IMR-90 (cell line): ENCODE data around the gene LETM1. TPM values are rescaled to one million over a fixed set of nuclear protein-coding genes. Genes with fewer than 3 reads are reported as not detected.

Experiments
- ATAC-seq: fragments of 200-7000 bp; cut with Tn5 transposase; 2 replicates; pipeline ENCODE4 v1.9.1; 2020; ENCODE audit warnings: low read depth, mild to moderate bottlenecking, moderate library complexity
- BruUV-seq: library from RNA; stranded (reverse); fragments of 400-500 nt; replicated peaks from 2 replicates; lab custom pipeline; 2021; lab: Mats Ljungman, UMichigan
- CTCF ChIA-PET: fragments of 300-600 bp; formaldehyde crosslinking; extraction: SDS; loops from one replicate; lab custom pipeline; 2021; ENCODE audit warnings: antibody characterized with exemption; lab: Yijun Ruan, JAX
- POLR2A ChIA-PET: fragments of 300-600 bp; sonication (Branson Sonifier 250); formaldehyde crosslinking; loops from one replicate; lab custom pipeline; 2022; ENCODE audit warnings: antibody characterized with exemption; ENCODE audit not compliant: unreplicated experiment; lab: Charles Lee
- DNase-seq: peaks from one replicate; pipeline ENCODE4 v3.0.0; 2013
- H2AFZ ChIP-seq: replicated peaks from 2 replicates; pipeline ENCODE3; 2013; ENCODE audit warnings: low read length, mild to moderate bottlenecking; ENCODE audit not compliant: poor library complexity
- H2AK5ac ChIP-seq: 2 replicates; pipeline ENCODE4 v1.6.1; 2013; ENCODE audit warnings: low read depth, low read length, inconsistent platforms
- H2AK9ac ChIP-seq: replicated peaks from 2 replicates; pipeline ENCODE3; 2013; ENCODE audit warnings: mild to moderate bottlenecking, low read depth, low read length, moderate library complexity; ENCODE audit not compliant: poor library complexity
- H2BK120ac ChIP-seq: 2 replicates; pipeline ENCODE4 v1.6.1; 2013; ENCODE audit warnings: low read depth, low read length, inconsistent platforms
- H2BK15ac ChIP-seq: 3 replicates; pipeline ENCODE4 v1.6.1; 2013; ENCODE audit warnings: low read depth, low read length, inconsistent platforms
- H2BK20ac ChIP-seq: 2 replicates; pipeline ENCODE4 v1.6.1; 2013; ENCODE audit warnings: low read depth, mild to moderate bottlenecking, inconsistent platforms, low read length, moderate library complexity
- H2BK5ac ChIP-seq: 2 replicates; pipeline ENCODE4 v1.6.1; 2013; ENCODE audit warnings: mild to moderate bottlenecking, low read depth, low read length, inconsistent platforms; ENCODE audit not compliant: poor library complexity, severe bottlenecking
- H3K14ac ChIP-seq: replicated peaks from 2 replicates; pipeline ENCODE4 v1.6.1; 2013; ENCODE audit warnings: low read depth, low read length, inconsistent platforms
- H3K18ac ChIP-seq: 2 replicates; pipeline ENCODE4 v1.6.1; 2013; ENCODE audit warnings: low read depth, low read length, control low read depth
- H3K23ac ChIP-seq: 2 replicates; pipeline ENCODE4 v1.6.1; 2013; ENCODE audit warnings: low read depth, low read length, inconsistent platforms
- H3K27ac ChIP-seq: 2 replicates; pipeline ENCODE4 v1.5.1; 2013; ENCODE audit warnings: mild to moderate bottlenecking, control low read depth, low read length; ENCODE audit not compliant: insufficient read depth
- H3K27me3 ChIP-seq: 2 replicates; pipeline ENCODE4 v1.6.1; 2013; ENCODE audit warnings: low read length; ENCODE audit not compliant: control insufficient read depth, insufficient read depth
- H3K36me3 ChIP-seq: 2 replicates; pipeline ENCODE4 v1.6.1; 2013; ENCODE audit warnings: low read length, mixed read lengths; ENCODE audit not compliant: control insufficient read depth, insufficient read depth
- H3K4ac ChIP-seq: 2 replicates; pipeline ENCODE4 v1.6.1; 2013; ENCODE audit warnings: low read depth, low read length, inconsistent platforms
- H3K4me1 ChIP-seq: 2 replicates; pipeline ENCODE4 v1.6.1; 2013; ENCODE audit warnings: low read length, mixed read lengths; ENCODE audit not compliant: control insufficient read depth, insufficient read depth
- H3K4me2 ChIP-seq: 2 replicates; pipeline ENCODE4 v1.6.1; 2013; ENCODE audit warnings: low read depth, mild to moderate bottlenecking, control low read depth, low read length, moderate library complexity
- H3K4me3 ChIP-seq: 2 replicates; pipeline ENCODE4 v1.5.1; 2013; ENCODE audit warnings: low read depth, mild to moderate bottlenecking, control low read depth, low read length, moderate library complexity; ENCODE audit not compliant: insufficient read depth
- H3K56ac ChIP-seq: 2 replicates; pipeline ENCODE4 v1.6.1; 2013; ENCODE audit warnings: low read length, inconsistent platforms; ENCODE audit not compliant: insufficient read depth; ENCODE audit errors: extremely low read depth
- H3K79me1 ChIP-seq, 2 experiments: 2 replicates each; pipeline ENCODE4 v1.6.1; 2013; ENCODE audit warnings: low read length in 2 of 2, inconsistent platforms in 1 of 2, low read depth in 1 of 2
- H3K9ac ChIP-seq: 2 replicates; pipeline ENCODE4 v1.6.1; 2013; ENCODE audit warnings: low read depth, low read length, control low read depth
- H3K9me1 ChIP-seq: 2 replicates; pipeline ENCODE4 v1.6.1; 2013; ENCODE audit warnings: low read length, inconsistent platforms; ENCODE audit not compliant: insufficient read depth
- H3K9me3 ChIP-seq: 2 replicates; pipeline ENCODE4 v1.6.1; 2013; ENCODE audit warnings: low read length; ENCODE audit not compliant: control insufficient read depth, insufficient read depth
- H4K20me1 ChIP-seq: 2 replicates; pipeline ENCODE4 v1.6.1; 2013; ENCODE audit warnings: low read length, inconsistent platforms; ENCODE audit not compliant: insufficient read depth
- H4K5ac ChIP-seq: 2 replicates; pipeline ENCODE4 v1.6.1; 2013; ENCODE audit warnings: mild to moderate bottlenecking, low read depth, low read length, control low read depth
- H4K8ac ChIP-seq, 2 experiments: 2 replicates each; pipeline ENCODE4 v1.6.1; 2013; ENCODE audit warnings: low read depth in 2 of 2, low read length in 2 of 2, control low read depth in 1 of 2, inconsistent platforms in 1 of 2
- H4K91ac ChIP-seq: 2 replicates; pipeline ENCODE4 v1.6.1; 2013; ENCODE audit warnings: low read depth, low read length, inconsistent platforms; ENCODE audit not compliant: insufficient read depth
- BHLHE40 ChIP-seq: fragments of 150-350 bp; IDR thresholded peaks from 2 replicates; pipeline ENCODE4 v1.6.1; 2016; ENCODE audit warnings: mild to moderate bottlenecking, low read depth, low read length
- RCOR1 ChIP-seq: IDR thresholded peaks from 2 replicates; pipeline ENCODE4 v1.6.1; 2012; ENCODE audit warnings: mild to moderate bottlenecking, low read length, improper control_type of control experiment; ENCODE audit not compliant: insufficient replicate concordance
- RFX5 ChIP-seq: IDR thresholded peaks from 2 replicates; pipeline ENCODE4 v1.8.0; 2012; ENCODE audit warnings: low read depth, mild to moderate bottlenecking, low read length, moderate library complexity
- WGBS, 2 experiments: methylation state at CpG; one replicate each; pipeline versions ENCODE4 v1.1.5 to v1.1.7; 2013; ENCODE audit warnings: missing lambda C conversion rate in 2 of 2; ENCODE audit not compliant: insufficient read length in 1 of 2; ENCODE audit errors: extremely low coverage in 2 of 2; 5-methylcytosine and 5-hydroxymethylcytosine counted together
- dilution Hi-C: fragments of 300-500 bp; cut with HindIII; formaldehyde crosslinking; loops from one replicate; pipeline ENCODE4 v1.14.3; 2018; ENCODE audit warnings: low sequenced_read_pairs; ENCODE audit not compliant: unreplicated experiment
- in situ Hi-C: fragments of 300-500 bp; cut with MboI; formaldehyde crosslinking; loops from 3 replicates; pipeline ENCODE4 v1.14.3; 2019; ENCODE audit warnings: low sequenced_read_pairs, inconsistent platforms, mixed read lengths
- intact Hi-C: fragments of 100-400 bp; cut with micrococcal nuclease; formaldehyde crosslinking; loops from 2 replicates; pipeline ENCODE4 v1.10.0; 2022
- polyA plus RNA-seq, 3 experiments: library from polyadenylated mRNA; depleted of rRNA; stranded (reverse); fragments of >200 nt; gene quantifications; 2 replicates each; pipeline ENCODE4 v1.2.3, GENCODE V29; 2012; ENCODE audit warnings: low replicate concordance in 1 of 3
- total RNA-seq: library from RNA; depleted of rRNA; stranded (reverse); fragments of >200 nt; gene quantifications from 2 replicates; pipeline ENCODE4 v1.2.3, GENCODE V29; 2012
- TF ChIP-seq, protein P1 (sequence below): conservative IDR thresholded peaks from 2 replicates; pipeline ENCODE4 v1.5.1; 2012; ENCODE audit warnings: mild to moderate bottlenecking, low read depth, low read length, improper control_type of control experiment
- TF ChIP-seq, protein P2 (sequence below): fragments of 150-350 bp; IDR thresholded peaks from 2 replicates; pipeline ENCODE4 v1.6.1; 2016; ENCODE audit warnings: low read depth, mild to moderate bottlenecking, low read length, moderate library complexity, borderline replicate concordance

The LETM1 gene
- total and polyA plus RNA-seq, 2 of the 4 experiments (the other 2 are of a cell fraction), result 25.0 to 49.3 TPM

GRCh38 chr4:1795299-1796195, 60.4 kb downstream of the LETM1 start:
- ChIA-PET POLR2A (no interaction called here), CTCF (no interaction called here)
- no peak overlapping the region for H3K4me3 ChIP-seq
- no peak overlapping the region for H3K56ac ChIP-seq
- no peak overlapping the region for H2AFZ ChIP-seq
- H4K20me1 ChIP-seq, result peaks cover 6% of the 10 kb centered on the region; the same call in 1 of the 2 replicates
- no peak overlapping the region for H3K14ac ChIP-seq
- intact Hi-C loops (no loop called here), dilution Hi-C loops (no loop called here), in situ Hi-C loops (no loop called here)
- TF ChIP-seq, protein P1, sequence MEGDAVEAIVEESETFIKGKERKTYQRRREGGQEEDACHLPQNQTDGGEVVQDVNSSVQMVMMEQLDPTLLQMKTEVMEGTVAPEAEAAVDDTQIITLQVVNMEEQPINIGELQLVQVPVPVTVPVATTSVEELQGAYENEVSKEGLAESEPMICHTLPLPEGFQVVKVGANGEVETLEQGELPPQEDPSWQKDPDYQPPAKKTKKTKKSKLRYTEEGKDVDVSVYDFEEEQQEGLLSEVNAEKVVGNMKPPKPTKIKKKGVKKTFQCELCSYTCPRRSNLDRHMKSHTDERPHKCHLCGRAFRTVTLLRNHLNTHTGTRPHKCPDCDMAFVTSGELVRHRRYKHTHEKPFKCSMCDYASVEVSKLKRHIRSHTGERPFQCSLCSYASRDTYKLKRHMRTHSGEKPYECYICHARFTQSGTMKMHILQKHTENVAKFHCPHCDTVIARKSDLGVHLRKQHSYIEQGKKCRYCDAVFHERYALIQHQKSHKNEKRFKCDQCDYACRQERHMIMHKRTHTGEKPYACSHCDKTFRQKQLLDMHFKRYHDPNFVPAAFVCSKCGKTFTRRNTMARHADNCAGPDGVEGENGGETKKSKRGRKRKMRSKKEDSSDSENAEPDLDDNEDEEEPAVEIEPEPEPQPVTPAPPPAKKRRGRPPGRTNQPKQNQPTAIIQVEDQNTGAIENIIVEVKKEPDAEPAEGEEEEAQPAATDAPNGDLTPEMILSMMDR, result no peak
- TF ChIP-seq RCOR1 (no peak), BHLHE40 (no peak), RFX5 (no peak)
- TF ChIP-seq, protein P2, sequence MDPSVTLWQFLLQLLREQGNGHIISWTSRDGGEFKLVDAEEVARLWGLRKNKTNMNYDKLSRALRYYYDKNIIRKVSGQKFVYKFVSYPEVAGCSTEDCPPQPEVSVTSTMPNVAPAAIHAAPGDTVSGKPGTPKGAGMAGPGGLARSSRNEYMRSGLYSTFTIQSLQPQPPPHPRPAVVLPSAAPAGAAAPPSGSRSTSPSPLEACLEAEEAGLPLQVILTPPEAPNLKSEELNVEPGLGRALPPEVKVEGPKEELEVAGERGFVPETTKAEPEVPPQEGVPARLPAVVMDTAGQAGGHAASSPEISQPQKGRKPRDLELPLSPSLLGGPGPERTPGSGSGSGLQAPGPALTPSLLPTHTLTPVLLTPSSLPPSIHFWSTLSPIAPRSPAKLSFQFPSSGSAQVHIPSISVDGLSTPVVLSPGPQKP, result no peak
- H3K4me1 ChIP-seq, result peaks cover 2% of the 10 kb centered on the region; the same call in 1 of the 2 replicates
- H2BK15ac ChIP-seq, result no peak overlapping the region
- H4K5ac ChIP-seq, result no peak overlapping the region
- BruUV-seq, result no TSS peak
- no peak overlapping the region for H3K4me2 ChIP-seq
- H3K23ac ChIP-seq, result no peak overlapping the region
- no peak overlapping the region for H2AK5ac ChIP-seq
- no peaks in the 10 kb centered on the region for H3K79me1 ChIP-seq
- H2BK120ac ChIP-seq, result no peak overlapping the region
- peaks cover 51% of the 10 kb centered on the region for H3K27me3 ChIP-seq
- H3K27ac ChIP-seq, result no peak overlapping the region
- H3K18ac ChIP-seq, result no peak overlapping the region
- no peak for ATAC-seq
- DNase-seq, result no peak
- H3K4ac ChIP-seq, result no peak overlapping the region
- H2AK9ac ChIP-seq, result no peak overlapping the region
- no peaks in the 10 kb centered on the region for H3K9me1 ChIP-seq
- H3K36me3 ChIP-seq, result no peaks in the 10 kb centered on the region
- no peak overlapping the region for H2BK20ac ChIP-seq
- H3K9ac ChIP-seq, result no peak overlapping the region
- no peaks in the 10 kb centered on the region for H3K9me3 ChIP-seq
- H2BK5ac ChIP-seq, result no peak overlapping the region
- 80% methylated on average over 1 of the region's 32 CpGs; no CpG with 5 or more reads in 1 of the 2 experiments for WGBS, 2 experiments
- no peak overlapping the region for H4K91ac ChIP-seq
- no peak overlapping the region for H4K8ac ChIP-seq
